Keratinocyte (primary cell): ENCODE results near the gene CSNK1D.
"Not testable (repeated sequence)": the region's sequence is repeated elsewhere in the genome, so short reads cannot be mapped to it uniquely, and the experiment has no call there.

Experiments
- CTCF ChIP-seq, 3 experiments: IDR thresholded peaks in 1 of 3; conservative IDR thresholded peaks in 1 of 3; optimal IDR thresholded peaks in 1 of 3; 2 replicates in 2 of 3; 3 replicates in 1 of 3; pipeline versions ENCODE3 to v1.5.1; 2011; ENCODE audit warnings: low read length in 3 of 3, mild to moderate bottlenecking in 3 of 3, moderate library complexity in 2 of 3, control low read depth in 1 of 3, inconsistent platforms in 1 of 3; ENCODE audit not compliant: insufficient read depth in 2 of 3; ENCODE audit errors: extremely low read depth in 1 of 3
- EZH2 ChIP-seq: IDR thresholded peaks from one replicate; pipeline ENCODE4 v1.6.1; 2012; ENCODE audit warnings: inconsistent platforms, mild to moderate bottlenecking, low read length, moderate library complexity

- not testable (repeated sequence) for TF ChIP-seq CTCF (optimal IDR thresholded peaks at IDR 0.05 in 1 of 3, IDR thresholded peaks at IDR 0.05 in 1 of 3, conservative IDR thresholded peaks at IDR 0.05 in 1 of 3; ENCODE audit: extremely low read depth in 1 of 3, insufficient read depth in 2 of 3, low read length in 3 of 3); EZH2
Measured at GRCh38 chr17:82254746-82255145, 18.8 kb downstream of the CSNK1D start.
